Stimulated activated CD8-positive, alpha-beta memory T cell treated with anti-CD3 and anti-CD28 coated beads, Interleukin-4, amount 100 ng/mL, for 1 hour (primary cell): Measurements from ENCODE around the gene VWA1.
"Not testable (repeated sequence)": the region's sequence is repeated elsewhere in the genome, so short reads cannot be mapped to it uniquely, and the experiment has no call there.

Source experiments
- DNase-seq, 2 donors: peaks; one replicate each; pipeline ENCODE4 v3.0.0-alpha.2; 2020; ENCODE audit warnings: low read depth in 2 of 2, low spot score in 1 of 2

VWA1 gene

GRCh38 chr1:1455366-1455884 is 19.9 kb downstream of the VWA1 start:
- DNase-seq = no peak

GRCh38 chr1:1455934-1456333 is 20.4 kb downstream of the VWA1 start:
- DNase-seq = not testable (repeated sequence)

GRCh38 chr1:1456683-1457255 is 21.3 kb downstream of the VWA1 start:
- not testable (repeated sequence) for DNase-seq

GRCh38 chr1:1459156-1459555 is 23.7 kb downstream of the VWA1 start:
- DNase-seq = not testable (repeated sequence)

- not testable (repeated sequence) for DNase-seq
Measured at GRCh38 chr1:1459711-1460110, 24.2 kb downstream of the VWA1 start.

GRCh38 chr1:1460540-1461130 is 25.1 kb downstream of the VWA1 start:
- DNase-seq = no peak

GRCh38 chr1:1461721-1462317 is 26.3 kb downstream of the VWA1 start:
- DNase-seq = no peak

GRCh38 chr1:1462318-1462966 is 27.0 kb downstream of the VWA1 start:
- DNase-seq = no peak

GRCh38 chr1:1463312-1463711 is 27.8 kb downstream of the VWA1 start:
- no peak for DNase-seq

- DNase-seq = not testable (repeated sequence)
Measured at GRCh38 chr1:1468196-1468985, 32.9 kb downstream of the VWA1 start.

GRCh38 chr1:1470626-1471388 is 35.3 kb downstream of the VWA1 start:
- no peak for DNase-seq

- peak; percentile 79 to 80 for DNase-seq
Measured at GRCh38 chr1:1471389-1472052, 36.0 kb downstream of the VWA1 start, which contains the start of gene ATAD3B. Gene ATAD3B, plus strand, starts transcription at chr1:1471765. Its CDS starts 120 bp downstream, at chr1:1471885.

- not testable (repeated sequence) for DNase-seq
Measured at GRCh38 chr1:1472053-1472876, 36.8 kb downstream of the VWA1 start.

GRCh38 chr1:1476011-1476410 is 40.5 kb downstream of the VWA1 start:
- DNase-seq = not testable (repeated sequence)

- no peak for DNase-seq
Measured at GRCh38 chr1:1477206-1477605, 41.7 kb downstream of the VWA1 start.

GRCh38 chr1:1479547-1480487 is 44.3 kb downstream of the VWA1 start:
- DNase-seq = no peak

- not testable (repeated sequence) for DNase-seq
Measured at GRCh38 chr1:1480488-1480867, 45.0 kb downstream of the VWA1 start.

- DNase-seq = not testable (repeated sequence)
Measured at GRCh38 chr1:1481811-1482210, 46.3 kb downstream of the VWA1 start.
